GM21737 (cell line): ENCODE results near the gene ATAD3B.
"Not testable (repeated sequence)": the region's sequence is repeated elsewhere in the genome, so short reads cannot be mapped to it uniquely, and the experiment has no call there.

Experiments used
- ATAC-seq: cut with Tn5 transposase; IDR thresholded peaks from one replicate; pipeline ENCODE4 v1.9.1; 2021; ENCODE audit warnings: mild to moderate bottlenecking, moderate library complexity; ENCODE audit not compliant: unreplicated experiment

Gene ATAD3B

DNA sequence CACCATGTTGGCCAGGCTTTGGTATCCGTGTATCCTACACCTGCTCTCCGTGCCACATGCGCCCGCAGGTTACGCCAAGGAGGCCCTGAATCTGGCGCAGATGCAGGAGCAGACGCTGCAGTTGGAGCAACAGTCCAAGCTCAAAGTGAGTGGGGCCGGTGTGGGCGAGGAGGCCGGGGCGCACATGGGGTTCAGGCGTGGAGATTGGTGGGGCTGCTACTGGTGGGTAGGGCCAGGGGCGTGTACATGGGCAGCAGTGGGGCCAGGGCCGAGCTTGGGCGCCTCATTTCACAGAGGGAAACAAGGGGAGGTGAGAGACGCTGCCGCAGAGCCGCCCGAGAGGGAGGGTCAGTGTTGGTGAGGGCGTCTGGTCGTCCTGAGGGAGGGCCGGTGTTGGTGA is 5.6 kb downstream of the ATAD3B start:
- ATAC-seq = no peak

DNA sequence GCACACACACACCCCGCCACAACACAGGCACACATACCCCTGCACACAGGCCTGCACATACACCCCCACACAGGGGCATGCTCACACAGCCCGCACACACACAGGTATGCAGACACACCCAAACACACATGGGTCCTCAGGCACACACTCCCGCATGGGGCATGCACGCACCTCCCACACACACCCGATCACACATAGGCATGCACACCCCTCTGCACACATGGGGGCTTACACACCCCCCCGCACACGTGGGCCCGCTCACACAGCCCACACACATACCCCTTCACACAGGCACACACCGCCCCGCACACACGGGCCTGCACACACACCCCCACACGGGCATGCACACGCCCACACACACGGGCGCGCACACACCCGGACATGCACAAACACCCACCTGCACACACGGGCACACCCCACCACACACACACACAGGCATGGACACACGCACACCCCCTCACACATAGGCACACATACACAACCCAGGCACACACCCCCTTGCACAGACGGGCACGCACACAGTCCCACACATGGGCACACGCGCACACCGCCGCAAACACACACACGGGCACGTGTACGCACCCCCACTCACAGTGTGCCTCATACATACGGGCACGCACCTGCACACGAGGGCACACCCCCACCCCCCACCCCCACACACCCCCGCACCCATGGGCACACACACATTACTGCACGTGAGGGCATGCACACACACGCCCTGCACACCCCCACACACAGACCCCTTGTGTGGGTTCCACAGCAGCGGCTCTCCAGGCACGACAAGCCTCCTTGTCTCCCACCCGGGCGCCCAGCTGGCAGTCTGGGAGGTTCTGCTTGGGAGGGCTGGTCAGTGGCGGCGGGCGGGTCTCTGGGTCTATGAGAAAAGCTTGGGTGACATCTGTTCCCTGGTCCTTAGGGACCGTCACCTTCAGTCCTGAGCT is 8.3 kb downstream of the ATAD3B start:
- ATAC-seq = no peak

DNA sequence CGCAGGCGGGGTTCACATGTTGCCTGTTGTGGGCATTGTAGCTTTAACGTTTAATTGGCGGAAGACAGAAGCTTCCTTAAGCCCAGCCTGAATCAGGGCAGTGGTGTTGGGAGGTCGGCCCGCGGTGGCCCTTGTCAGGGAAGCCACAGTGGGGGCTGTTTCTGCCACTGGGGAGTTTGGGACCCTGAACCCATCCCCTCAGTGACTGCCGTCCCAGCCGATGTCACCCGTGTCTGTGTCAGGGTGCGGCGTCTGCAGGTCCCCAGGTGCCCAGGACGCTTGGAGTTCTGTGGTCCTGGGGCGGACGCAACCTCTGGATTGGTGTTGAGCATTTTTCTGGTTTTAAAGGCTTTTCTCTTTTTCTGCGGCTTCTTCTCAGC is 8.9 kb downstream of the ATAD3B start:
- ATAC-seq = not testable (repeated sequence)

DNA sequence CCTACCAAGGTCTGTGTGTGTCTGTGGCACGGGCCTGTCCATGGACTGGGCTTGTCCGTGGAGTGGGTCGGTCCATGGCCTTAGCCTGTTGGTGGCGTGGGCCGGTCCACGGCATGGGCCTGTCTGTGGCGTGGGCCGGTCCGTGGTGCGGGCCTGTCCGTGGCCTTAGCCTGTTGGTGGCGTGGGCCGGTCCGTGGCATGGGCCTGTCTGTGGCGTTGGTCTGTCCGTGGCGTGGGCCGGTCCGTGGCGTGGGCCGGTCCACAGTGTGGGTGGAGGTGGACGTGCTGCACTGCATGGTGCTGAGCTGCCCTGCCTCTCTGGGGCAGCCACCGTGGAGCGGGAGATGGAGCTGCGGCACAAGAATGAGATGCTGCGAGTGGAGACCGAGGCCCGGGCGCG is 10.2 kb downstream of the ATAD3B start:
- not testable (repeated sequence) for ATAC-seq

DNA sequence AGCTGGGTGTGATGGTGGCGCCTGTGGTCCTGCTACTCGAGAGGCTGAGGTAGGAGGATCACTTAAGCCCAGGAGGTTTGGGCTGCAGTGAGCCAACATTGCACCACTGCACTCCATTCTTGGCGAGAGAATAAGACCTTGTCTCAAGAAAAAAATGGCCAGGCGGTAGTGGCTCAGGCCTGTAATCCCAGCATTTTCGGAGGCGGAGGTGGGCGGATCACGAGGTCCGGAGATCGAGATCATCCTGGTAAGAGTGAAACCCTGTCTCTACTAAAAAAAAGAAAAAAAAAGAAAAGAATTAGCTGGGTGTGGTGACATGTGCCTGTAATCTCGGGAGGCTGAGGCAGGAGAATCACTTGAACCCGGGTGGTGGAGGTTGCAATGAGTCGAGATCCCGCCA is 11.3 kb downstream of the ATAD3B start:
- no peak for ATAC-seq

- ATAC-seq = no peak
Observed at GRCh38 chr1:1483714-1484113, 12.1 kb downstream of the ATAD3B start.

GRCh38 chr1:1484976-1485750 is 13.6 kb downstream of the ATAD3B start:
- not testable (repeated sequence) for ATAC-seq

DNA sequence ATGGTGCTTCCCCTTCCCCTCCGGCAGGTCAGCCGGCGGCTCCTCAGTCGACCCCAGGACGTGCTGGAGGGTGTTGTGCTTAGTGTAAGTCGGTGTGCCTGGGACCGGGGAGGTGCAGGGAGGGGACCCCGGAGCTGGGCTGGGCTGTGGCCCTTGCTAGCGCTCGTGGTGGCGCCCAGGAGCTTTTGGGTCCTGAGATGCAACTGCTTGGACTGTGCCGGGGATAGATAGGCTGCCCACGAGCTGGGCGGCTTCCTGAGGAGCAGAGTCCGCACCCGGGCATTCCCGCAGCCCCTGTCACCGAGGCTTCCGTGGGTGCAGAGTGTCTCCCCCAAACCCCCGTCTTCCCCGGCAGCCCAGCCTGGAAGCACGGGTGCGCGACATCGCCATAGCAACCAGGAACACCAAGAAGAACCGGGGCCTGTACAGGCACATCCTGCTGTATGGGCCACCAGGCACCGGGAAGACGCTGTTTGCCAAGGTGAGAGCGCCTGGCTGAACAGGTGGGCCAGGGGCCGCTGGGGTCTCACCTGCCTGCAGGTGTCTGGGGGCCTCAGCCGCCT is 14.3 kb downstream of the ATAD3B start:
- not testable (repeated sequence) for ATAC-seq

DNA sequence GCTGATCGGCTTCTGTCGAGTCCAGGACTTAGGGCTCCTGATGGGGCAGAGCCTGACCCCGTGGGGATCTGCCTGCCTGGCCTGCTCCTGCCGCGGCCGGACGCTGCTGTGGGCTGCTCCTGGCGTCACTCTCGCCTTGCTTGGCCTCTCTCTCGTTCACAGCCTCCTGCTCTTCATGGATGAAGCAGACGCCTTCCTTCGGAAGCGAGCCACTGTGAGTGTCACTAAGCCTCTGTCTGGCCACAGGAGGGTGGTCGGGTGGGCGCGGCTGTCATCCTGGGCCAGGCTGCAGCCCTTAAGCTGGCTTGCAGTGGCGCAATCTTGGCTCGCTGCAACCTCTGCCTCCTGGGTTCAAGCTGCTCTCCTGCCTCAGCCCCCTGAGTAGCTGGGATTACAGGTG is 16.1 kb downstream of the ATAD3B start:
- ATAC-seq = no peak

DNA sequence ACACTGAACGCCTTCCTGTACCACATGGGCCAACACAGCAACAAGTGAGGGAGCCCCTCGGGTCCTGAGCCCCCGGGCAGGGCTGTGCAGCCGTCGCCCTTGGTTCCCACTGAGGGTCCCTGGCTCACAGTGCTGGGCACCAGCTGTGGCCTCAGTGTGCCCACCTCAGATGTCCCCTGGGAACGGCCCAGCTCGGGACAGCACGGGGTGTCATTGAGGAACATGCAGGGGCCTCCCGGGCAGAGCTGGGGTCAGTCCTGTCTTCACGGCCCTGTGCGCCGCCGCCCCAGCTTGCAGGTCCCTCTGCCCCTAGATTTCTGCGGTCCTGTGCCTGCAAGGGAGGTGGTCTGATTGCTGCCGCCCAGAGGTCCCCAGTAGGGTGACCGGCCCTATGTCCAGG is 17.7 kb downstream of the ATAD3B start:
- no peak for ATAC-seq

GRCh38 chr1:1489861-1490260 is 18.3 kb downstream of the ATAD3B start:
- no peak for ATAC-seq

GRCh38 chr1:1490633-1491230 is 19.2 kb downstream of the ATAD3B start:
- no peak for ATAC-seq

DNA sequence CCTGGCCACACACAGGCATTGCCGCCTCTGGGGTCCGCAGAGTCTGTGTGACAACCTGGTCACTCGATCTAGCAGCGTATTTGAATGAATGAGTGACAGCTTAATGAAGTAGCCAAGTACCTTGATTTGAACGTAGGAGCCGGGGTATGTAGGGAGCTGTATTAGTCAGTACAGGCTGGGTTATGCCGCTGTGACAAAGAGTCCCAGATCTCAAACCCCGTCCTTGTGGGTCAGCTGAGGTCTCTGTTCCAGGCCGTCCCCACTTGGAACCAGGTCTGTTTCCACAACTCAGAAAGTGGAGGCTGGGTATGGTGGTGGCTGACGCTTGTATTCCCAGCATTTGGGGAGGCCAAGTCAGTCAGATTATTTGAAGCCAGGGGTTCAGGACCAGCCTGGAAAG is 20.0 kb downstream of the ATAD3B start:
- no peak for ATAC-seq

GRCh38 chr1:1494311-1494710 is 22.7 kb downstream of the ATAD3B start:
- not testable (repeated sequence) for ATAC-seq

DNA sequence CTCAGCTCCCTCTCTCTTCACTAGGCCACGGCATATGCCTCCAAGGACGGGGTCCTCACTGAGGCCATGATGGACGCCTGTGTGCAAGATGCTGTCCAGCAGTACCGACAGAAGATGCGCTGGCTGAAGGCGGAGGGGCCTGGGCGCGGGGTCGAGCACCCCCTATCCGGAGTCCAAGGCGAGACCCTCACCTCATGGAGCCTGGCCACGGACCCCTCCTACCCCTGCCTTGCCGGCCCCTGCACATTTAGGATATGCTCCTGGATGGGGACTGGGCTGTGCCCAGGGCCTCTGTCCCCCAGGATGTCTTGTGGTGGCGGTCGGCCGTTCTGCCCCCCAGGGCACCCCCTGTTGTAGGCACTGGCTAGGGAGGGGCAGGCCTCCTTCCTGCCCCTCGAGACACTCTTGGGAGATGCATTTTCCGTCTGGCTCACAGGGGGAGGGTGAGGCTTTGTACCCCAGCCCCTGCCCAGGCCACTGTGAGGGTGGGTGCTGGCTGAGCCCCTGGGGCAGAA is 24.0 kb downstream of the ATAD3B start:
- ATAC-seq = not testable (repeated sequence)

GRCh38 chr1:1504777-1505365 is 33.3 kb downstream of the ATAD3B start:
- ATAC-seq = not testable (repeated sequence)

- not testable (repeated sequence) for ATAC-seq
Observed at GRCh38 chr1:1505366-1505798, 33.8 kb downstream of the ATAD3B start.

DNA sequence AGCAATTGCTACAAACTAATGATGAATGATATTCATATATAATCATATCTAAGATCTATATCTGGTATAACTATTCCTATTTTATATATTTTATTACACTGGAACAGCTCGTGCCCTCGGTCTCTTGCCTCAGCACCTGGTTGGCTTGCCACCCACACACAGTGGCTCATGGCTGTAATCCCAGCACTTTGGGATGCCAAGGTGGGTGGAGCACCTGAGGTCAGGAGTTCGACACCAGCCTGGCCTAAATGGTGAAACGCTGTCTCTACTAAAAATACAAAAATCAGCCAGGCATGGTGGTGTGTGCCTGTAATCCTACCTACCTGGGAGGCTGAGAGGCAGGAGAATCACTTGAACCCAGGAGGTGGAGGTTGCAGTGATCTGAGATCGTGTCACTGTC is 34.2 kb downstream of the ATAD3B start:
- ATAC-seq = not testable (repeated sequence)

GRCh38 chr1:1507305-1507704 is 35.7 kb downstream of the ATAD3B start:
- ATAC-seq = no peak

- ATAC-seq = not testable (repeated sequence)
Observed at GRCh38 chr1:1508775-1509464, 37.4 kb downstream of the ATAD3B start.
